NCI-H2081 treated with DMSO at 0.1 percent for 48 hours (cell line): ENCODE measurements around the gene PDE4B.
"Not testable (repeated sequence)": the region's sequence is repeated elsewhere in the genome, so short reads cannot be mapped to it uniquely, and the experiment has no call there.

Experiments used
- DNase-seq: peaks from one replicate; lab custom pipeline; 2025; lab: John Stamatoyannopoulos, UW

The PDE4B gene

DNA sequence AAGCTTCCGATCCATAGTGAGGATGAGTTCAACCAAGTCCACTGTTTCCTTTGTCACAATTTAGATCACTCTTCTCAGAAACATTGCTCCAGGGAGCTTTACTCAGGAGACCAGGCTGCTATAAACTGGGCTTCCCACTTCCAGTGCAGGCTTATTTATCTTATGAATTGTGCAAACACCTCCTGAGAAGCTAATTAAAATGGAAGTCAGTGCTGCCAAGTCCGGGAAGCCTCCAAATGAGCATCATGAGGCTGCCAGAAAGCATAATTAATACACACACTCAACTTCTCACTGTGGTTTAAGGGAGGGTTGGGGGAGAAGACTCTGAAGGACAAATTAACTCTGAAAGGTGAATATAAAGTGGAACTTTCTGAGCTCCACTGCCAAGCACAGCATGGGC is 596.2 kb downstream of the PDE4B start:
- no peak for DNase-seq

DNA sequence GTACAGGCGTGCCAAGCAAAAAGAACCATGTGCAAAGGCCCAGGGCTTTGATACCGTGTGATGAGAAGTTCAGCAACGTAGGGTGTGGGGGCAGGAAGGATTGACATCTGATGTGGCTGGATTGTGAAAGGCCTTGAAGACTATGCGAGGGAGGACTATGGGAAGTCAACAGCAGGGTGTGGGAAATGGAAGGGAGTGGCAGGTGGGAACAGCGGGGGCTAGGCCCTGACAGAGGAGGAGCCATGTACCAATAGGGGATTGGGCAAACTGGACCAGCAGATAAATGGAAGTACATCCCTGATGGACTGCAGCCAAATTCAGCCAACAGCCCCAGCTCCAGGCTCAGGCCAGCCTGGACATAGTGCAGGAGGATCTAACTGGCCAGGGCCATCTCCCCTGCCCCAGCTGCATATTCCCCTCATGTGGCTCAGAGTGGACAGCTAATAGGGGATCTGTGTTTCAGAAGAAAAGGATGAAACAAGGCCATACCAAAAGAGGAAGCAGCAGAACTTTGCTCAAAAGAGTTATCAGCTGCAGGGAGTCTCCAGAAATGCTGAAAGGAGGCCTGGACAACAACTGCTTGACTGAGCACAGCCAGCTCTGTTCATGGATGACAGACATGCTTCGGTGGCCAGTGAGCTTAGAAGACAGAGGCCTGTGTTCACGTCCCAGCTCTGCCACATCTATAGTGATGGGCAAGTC is 601.0 kb downstream of the PDE4B start:
- no peak for DNase-seq

DNA sequence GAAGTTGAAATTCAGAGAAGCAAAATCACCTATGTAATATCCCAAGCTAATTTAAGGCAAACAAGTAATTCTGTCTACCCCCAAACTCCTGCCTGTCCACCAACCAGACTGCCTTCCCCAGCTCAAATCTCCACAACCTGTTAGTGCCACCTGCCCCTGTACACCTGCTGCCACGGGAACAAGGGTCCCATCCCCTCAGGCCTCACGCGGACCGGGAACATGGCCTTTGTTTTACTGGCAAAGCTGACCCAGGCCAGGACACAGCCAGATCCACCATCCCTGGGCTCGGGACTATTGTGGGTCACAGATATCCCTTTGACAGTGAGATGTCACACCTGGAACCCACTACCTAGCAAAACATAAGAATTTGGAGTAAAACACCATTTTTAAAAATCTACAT is 601.9 kb downstream of the PDE4B start:
- no peak for DNase-seq

DNA sequence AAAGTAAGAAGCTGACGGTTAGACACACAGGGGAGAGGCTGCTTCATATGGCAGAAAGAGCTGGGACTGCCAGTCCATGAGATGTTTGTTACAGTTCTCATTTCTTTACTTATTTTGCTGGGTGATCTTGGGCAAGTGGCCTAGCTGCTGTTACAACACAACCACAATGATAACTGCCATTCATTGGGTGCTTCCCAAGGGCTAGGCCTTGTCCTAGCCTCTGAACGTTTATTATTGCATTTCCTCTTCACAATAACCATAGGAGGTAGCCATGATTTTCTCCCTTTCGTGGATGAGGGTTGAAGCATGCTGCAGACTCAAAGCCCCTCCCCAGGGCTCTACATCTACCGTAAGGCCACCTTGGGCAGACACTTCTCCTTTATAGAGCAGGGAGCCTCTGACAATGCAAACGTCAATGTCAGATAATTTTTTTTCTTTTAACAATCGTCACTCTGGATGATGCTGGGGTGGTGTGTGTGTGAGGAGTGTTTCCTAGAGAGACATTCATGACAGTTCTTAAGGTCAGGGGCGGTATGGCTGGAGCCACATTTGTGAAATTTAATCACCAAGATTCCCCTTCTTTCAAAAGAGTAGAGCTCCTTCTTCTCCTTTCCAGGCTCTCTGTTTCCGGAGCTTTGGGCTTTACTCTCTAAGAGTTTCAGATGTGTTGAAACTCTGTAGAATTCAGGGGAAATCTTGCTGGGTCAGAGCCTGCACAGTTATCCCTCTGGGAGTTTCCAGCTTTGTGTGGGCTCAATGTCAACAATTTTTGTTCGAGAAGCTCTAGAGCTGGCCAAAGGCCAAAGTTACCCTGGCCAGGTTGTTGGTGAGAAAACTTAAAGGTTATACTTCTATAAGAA is 602.7 kb downstream of the PDE4B start:
- no peak for DNase-seq

DNA sequence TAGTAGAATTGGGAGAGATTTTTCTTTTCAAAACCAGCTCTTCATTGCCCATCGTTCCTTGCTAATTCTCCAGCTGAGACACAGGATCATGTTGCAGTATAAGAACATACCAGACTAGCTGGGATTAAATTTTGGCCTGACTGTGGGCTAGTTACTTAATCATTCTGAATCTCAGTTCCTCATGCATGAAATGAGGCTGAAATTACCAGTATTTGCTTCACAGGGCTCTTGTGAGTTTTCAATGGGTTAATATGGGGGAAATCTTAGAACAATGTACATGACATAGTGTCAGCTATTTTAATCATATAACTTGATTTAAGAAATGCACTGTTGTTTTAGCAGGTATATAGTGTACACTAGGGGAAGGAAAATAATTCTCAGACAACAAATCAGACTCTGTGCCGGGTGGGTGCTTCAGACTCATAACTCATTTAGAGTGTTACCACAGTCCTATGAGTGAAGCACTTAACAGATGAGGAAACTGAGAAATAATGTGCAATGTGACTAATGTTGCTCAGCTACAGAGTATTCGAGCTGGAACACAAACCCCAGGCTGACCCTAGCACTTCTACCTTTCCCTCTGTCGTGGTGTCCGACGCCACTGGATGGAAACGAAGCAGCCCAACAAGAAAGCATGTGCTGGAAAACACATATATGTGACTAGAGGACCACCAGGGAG is 603.7 kb downstream of the PDE4B start:
- no peak for DNase-seq

DNA sequence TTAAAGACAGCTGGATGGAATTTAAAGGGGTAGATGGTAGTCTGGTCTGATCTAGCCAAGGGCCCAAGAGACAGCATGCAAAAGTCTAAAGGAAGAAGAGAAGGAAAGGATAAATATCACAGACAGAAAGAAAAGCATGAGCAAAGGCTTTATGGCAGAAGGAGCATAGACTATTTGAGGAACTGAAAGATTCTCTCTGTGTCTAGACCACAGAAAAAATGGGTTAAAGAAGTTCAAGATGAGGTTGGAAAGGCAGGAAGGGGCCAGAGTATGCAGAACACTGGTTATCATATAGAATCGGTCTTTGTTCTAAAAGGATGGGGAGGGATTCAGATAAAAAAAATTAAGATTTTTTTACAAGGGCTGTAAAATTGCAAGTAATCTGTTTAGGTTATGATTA is 604.5 kb downstream of the PDE4B start:
- DNase-seq = no peak

DNA sequence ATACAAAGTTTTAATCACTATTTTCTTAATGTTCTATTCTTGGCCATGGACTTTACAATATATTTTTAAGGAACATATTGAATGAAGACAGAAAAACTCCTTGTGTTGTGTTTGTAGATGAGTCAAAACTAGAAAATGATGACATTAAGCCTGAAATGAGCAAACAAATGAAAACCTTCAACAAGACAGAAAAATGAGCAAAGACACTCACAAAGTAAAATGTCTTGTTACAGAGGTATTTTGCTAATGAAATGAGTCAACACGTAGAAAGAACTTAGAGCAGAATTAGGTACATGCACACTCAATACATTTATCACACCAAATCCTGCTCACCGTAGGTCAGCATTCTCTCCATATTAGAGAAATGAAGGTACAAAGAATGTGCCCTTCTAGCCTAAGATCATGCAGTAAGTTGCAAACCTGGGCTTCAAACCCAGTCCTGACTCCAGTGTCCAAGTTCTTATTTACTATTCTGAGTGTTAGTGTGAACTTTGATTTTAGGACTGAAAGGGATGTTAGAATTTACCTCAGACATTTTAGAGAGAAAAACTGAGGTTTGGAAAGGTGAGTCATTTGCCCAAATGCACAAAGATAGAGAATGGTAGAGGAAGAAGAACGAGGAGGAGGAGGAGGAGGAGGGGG is 607.3 kb downstream of the PDE4B start:
- no peak for DNase-seq

DNA sequence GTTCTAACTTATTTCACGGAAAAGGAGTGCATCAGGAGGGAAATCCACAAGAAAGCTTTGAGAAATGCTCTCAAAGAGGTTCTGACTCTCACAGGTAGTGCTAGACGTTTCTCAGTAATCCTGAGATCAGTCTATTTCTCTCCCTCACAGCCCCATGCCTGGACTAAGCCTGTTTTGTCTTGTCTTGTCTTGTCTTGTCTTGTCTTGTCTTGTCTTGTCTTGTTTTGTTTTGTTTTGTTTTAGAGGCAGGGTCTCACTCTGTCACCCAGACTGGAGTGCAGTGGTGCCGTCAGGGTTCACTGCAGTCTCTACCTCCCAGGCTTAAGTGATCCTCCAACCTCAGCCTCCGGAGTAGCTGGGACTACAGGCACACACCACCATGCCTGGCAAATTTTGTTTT is 608.0 kb downstream of the PDE4B start:
- DNase-seq = no peak

DNA sequence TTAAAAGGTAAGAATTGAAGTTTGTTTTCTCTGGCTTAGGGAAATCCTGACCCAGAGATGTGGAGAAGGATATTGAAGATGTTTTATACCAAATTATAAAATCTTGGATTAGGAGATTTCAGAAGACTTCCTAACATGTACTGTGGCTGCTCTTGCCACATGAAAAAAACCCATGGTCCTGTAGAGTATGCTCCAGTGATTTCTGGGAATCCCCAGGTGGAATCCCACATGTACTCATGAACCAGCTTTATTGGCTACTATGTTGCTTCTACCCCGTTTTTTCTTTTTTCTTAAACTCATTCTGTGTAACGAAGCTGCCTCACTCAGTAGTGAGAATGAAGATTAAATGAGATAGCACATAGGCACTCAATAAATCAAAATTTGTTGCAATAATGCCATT is 608.5 kb downstream of the PDE4B start:
- no peak for DNase-seq

DNA sequence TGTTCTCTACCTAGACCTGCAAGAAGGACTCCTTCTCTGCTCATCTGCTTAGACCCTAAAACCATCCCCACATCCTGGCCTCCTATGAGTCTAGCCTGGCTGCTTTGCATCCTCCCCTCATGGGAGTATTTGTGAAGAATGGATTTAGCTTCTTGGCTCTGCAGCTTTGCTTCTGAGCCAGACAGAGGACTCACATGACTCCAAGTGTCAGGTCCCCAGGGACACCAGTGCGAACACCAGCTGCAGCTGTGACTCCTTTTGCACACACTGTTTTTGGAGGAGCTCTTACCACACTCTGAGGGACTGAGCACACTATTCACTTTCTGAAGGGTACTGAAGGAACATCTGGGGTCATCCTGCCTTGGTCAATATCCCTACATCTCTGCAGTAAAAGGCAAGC is 609.5 kb downstream of the PDE4B start:
- DNase-seq = no peak

DNA sequence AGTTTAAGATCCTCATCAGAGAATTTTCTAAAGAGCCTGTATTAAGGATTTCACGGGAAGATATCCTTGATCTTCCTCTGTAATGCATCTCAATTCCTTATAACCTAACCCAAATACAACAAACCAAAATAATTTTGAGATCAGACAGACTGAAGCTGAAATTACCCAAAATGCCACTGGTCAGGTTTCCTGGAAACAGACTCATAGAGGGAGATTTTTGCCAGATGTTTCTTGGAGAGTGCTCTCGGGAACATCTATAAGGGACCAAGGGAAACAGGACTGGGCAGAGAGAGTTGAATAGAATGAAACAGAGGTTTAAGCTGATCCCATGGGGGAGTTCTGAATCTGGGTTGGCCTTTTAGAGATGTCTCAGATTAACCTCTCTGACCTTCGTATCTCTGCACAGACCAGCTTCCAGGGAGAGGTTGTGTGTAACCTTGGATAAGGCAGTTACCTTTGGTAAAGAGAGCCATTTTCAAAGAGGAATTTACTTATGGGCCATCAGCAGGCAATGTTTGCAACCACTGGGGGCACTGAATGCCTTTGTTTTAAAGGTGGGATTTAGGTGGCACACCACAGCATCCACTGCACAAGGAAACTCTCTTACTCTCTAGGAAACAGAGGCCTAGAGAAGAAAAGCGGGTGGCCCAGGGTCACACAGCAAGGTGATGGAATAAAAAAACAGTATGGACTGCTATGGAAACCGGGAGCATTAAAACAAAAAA is 610.5 kb downstream of the PDE4B start:
- no peak for DNase-seq

DNA sequence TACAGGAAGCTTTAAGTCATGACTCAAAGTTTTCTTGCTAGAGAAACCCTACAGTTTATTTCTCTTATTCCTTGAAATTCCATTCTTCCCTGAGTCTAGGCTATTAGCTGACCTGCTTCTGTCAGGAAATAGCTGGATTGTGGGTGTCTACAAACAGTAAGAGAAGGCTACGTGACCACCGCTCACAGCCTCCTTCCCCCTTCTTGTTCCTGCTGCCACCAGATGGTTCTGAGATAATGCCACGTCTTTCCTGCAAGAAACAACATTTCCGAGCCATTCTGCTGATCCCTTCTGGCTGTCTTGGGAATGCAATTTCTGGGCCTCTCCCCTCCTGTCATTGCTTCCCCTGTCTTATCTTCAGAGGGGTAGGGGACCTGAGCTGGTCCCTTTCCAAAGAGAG is 612.4 kb downstream of the PDE4B start:
- no peak for DNase-seq

DNA sequence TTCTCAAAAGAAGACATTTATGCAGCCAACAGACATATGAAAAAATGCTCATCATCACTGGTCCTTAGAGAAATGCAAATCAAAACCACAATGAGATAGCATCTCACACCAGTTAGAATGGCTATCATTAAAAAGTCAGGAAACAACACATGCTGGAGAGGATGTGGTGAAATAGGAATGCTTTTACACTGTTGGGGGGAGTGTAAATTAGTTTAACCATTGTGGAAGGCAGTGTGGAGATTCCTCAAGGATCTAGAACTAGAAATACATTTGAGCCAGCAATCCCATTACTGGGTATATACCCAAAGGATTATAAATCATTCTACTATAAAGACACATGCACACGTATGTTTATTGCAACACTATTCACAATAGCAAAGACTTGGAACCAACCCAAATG is 618.8 kb downstream of the PDE4B start:
- not testable (repeated sequence) for DNase-seq

DNA sequence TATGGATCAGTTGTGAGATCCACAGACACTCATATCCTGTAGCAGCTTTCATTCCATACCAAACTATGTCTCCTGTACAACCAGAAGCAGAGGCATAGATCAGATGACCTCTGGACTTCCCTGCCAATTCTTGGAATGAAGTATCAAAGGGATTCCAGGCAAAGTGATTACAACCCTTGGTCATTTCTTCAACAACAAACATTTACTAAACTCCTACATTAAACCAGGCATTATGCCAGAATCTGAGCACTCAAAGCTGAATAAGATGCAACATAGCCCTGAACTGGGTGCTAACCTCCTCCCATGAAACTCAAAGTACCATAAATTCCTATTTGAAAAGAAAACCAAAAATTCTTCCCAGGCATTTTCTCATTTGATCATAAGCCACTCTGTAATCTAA is 620.0 kb downstream of the PDE4B start:
- no peak for DNase-seq

DNA sequence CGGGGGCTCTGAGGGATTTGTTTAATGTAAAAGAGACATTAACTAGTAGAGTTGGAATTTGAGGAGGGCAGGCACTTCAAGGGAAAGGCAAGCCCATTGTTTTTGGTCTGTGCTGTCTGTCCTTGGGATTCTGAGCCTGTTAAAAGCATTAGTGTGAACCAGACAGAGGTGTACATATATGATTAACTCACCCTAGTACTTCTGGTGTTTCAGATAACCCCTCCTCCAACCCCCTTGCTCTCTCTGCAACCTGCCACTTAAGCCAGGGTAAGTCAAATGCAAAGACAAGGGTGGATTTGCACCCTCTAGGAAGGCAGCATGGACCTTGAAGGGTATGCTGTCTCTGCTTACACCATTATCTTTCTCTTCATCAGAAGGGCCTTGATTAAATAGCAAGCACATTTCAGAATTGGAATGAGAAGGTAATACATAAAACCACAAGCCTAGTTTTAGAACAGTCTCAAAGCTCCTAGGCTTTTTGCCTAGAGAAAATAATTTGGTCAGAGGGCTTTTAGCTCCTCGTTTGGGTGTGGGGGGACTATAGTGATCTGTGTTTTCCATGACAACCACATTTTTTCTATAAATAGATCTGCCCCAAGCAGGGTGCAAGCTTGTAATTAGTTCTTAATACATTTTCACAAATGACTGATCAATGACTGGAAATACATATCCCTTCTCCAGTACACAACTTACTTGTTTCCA is 620.6 kb downstream of the PDE4B start:
- DNase-seq = no peak

DNA sequence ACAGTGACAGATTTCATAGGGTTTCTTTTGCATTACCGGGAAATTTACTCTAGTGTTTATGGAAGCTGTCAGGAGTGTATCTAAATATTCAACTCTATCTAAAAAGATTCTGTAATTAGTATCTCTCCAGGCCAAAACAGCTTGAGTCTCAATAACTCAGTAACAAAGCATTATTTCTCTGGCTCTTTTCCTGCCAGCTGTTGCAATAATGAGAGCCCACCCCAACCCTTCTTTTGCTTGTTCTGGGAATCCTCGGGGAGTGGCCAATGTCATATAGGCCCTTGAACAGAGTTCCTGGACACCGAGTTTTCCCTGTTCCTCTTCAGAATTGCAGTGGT is 621.1 kb downstream of the PDE4B start:
- DNase-seq = no peak

DNA sequence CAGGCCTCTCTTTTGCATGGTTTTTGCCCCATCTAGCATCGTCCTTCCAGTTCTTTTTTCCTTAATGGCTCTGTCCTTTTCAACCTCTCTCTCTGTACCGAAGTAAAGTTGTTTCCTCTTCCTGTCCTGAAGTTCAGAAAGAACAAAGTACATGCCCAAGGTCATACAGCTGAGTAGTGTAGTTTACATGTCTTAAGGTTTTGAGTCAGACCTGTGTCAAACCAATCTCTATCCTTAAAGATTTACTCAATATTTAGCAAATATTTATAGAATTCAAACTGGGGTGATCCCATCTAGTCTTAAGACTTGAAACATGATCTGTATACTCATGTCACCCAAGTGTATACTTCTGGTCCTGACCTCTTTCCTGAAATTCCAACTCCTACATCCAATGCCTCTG is 622.6 kb downstream of the PDE4B start:
- no peak for DNase-seq

DNA sequence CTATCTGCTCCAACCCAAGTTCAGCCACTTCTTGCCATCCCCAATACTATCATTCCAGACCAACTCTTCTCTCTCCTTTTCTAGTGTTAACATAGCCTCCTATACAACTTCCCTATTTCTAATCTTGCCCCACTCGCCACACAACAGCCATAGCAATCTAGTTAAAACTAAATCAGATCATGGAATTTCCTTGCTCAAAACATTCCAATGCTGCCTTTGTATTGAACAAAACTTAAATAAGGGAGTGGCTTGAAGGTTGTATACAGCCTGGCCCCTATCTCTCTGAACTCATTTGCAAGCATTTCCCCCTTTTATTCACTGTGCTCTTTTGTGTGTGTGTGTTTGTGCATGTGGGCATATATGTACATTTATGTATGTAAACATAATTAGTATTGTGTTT is 623.2 kb downstream of the PDE4B start:
- DNase-seq = no peak

DNA sequence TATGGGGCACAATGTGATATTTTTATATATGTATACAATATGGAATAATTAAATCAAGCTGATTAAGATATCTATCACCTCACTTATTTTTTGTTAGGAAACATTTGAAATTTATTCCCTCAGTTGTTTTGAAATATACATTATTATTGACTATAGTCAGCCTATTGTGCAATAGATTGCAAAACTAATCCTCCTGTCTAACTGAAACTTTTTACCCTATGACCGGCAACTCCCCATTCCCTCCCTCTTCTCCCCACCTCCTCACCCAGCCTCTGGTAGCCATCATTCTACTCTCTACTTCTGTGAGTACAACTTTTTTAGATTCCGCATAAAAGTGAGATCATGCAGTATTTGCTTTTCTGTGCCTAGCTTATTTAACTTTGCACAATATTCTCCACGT is 623.6 kb downstream of the PDE4B start:
- DNase-seq = no peak

DNA sequence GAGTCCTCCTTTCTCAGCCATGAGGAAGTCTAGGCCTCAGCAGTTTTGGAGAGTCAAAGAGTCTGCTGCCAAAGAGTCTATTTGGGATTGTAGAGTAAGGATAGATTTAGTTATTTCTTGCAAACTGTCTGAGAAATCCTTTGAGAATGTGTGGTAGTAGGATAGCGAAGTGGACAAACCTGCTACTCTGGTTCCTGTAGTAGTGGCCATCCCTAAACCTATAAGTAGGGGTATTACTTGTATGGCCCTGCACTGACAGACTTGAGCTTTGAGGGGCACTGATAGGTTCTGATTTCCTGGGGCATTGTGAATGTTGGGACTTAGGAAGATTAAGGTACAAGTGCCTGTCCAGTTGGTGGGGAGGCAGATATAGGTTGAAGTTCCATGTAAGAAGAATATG is 625.3 kb downstream of the PDE4B start:
- DNase-seq = no peak

DNA sequence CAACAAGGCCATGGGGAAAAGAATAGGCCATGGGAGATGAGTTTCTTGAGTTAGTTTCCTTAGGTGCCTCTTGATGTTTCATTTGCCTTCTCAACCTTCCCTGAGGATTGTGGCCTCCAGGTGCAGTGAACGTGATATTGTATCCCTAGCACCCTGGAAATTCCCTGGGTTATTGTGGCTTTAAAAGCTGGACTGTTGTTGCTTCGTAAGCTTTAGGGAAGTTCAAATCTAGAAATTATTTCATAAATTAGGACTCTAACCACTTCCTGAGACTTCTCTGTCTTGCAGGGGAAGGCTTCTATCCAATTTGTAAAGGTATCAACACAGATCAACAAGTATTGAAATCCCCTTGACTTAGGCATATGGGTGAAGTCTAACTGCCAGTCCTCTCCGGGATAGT is 627.5 kb downstream of the PDE4B start:
- not testable (repeated sequence) for DNase-seq
